Measurements from ENCODE around the gene TTC24.
"Not testable (repeated sequence)": the region's sequence is repeated elsewhere in the genome, so short reads cannot be mapped to it uniquely, and the experiment has no call there.

The TTC24 gene

DNA sequence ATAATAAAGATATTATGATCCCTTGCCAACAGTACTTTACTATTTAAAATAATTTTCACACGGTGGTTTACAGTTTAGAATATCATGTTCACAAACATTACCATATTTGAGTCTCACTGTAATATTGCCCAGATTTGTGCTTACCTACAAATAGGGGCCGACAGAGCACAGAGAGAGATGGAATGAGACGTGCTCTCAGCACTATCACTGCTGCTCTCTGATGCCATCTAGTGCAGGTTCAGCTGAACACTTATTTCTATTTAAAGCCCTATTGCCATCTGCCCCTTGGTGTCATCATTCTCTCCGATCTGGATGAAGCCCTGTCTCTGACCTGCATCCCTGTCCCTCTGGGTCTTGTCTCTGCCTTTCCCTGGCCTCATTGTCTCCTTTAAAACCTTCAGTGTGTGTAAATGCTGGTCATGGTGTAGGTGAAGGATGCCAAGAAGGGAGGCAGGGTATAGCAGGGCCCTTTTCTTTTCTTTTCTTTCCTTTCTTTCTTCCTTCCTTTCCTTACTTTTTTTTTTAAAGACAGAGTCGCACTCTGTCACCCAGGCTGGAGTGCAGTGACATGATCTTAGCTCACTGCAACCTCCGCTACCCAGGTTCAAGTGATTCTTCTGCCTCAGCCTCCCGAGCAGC, 28.6 kb downstream of the TTC24 start:
- H3K4me3 ChIP-seq (ENCODE audit: low read depth, low read length): no peak overlapping the region
- TF ChIP-seq MYC (IDR thresholded peaks at IDR 0.05; ENCODE audit: low read depth, low read length): no peak
- TF ChIP-seq, protein P1, sequence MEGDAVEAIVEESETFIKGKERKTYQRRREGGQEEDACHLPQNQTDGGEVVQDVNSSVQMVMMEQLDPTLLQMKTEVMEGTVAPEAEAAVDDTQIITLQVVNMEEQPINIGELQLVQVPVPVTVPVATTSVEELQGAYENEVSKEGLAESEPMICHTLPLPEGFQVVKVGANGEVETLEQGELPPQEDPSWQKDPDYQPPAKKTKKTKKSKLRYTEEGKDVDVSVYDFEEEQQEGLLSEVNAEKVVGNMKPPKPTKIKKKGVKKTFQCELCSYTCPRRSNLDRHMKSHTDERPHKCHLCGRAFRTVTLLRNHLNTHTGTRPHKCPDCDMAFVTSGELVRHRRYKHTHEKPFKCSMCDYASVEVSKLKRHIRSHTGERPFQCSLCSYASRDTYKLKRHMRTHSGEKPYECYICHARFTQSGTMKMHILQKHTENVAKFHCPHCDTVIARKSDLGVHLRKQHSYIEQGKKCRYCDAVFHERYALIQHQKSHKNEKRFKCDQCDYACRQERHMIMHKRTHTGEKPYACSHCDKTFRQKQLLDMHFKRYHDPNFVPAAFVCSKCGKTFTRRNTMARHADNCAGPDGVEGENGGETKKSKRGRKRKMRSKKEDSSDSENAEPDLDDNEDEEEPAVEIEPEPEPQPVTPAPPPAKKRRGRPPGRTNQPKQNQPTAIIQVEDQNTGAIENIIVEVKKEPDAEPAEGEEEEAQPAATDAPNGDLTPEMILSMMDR (IDR thresholded peaks at IDR 0.05; ENCODE audit: low read depth, low read length): peak; percentile 76
- peak; percentile 82 for DNase-seq (ENCODE audit: low read depth)

DNA sequence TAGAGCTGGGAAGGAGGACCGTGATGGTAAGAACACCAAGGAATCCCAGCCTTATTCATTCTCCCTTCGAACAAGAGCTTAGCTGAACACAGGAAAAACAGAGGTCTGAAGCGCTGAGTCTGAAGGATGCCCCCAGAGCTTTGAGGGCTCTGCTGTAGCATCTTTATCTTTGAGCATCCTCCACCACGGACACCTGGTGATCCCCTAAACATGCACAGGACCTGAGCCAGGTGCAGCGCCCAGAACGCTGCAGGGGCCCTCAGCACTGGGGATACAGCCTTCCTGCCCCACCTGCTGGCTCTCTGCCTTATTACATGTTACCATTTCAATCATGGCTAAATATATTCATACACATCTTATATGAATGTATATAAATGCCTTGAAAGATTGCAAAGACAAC, 29.5 kb downstream of the TTC24 start:
- TF ChIP-seq, protein P2, sequence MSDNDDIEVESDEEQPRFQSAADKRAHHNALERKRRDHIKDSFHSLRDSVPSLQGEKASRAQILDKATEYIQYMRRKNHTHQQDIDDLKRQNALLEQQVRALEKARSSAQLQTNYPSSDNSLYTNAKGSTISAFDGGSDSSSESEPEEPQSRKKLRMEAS (IDR thresholded peaks at IDR 0.05; ENCODE audit: low read depth, low read length): 0 out of 2 replicates have a peak, but pooled peaks have one; percentile 14
- TF ChIP-seq POLR2A (IDR thresholded peaks at IDR 0.05; ENCODE audit: extremely low read depth, insufficient read length) (no peak), MYC (IDR thresholded peaks at IDR 0.05; ENCODE audit: low read depth, low read length) (no peak)
- TF ChIP-seq, protein P1 (IDR thresholded peaks at IDR 0.05; ENCODE audit: low read depth, low read length): peak; percentile 65
- DNase-seq (ENCODE audit: low read depth): peak; percentile 48
- H3K4me3 ChIP-seq (ENCODE audit: low read depth, low read length): no peak overlapping the region

DNA sequence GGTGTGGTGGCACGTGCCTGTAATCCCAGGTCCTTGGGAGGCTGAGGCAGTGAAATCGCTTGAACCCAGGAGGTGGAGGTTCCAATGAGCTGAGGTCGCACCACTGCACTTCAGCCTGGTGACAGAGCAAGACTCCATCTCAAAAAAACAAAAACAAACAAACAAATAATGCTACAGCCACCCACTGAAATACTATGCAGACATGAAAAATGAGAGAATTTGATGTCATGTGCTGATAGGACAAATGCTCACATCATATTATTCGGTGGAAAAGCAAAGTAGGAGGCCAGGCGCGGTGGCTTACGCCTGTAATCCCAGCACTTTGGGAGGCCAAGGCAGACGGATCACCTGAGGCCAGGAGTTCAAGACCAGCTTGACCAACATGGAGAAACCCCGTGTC, 30.5 kb downstream of the TTC24 start:
- DNase-seq (ENCODE audit: low read depth); H3K4me3 ChIP-seq (ENCODE audit: low read depth, low read length): not testable (repeated sequence)

DNA sequence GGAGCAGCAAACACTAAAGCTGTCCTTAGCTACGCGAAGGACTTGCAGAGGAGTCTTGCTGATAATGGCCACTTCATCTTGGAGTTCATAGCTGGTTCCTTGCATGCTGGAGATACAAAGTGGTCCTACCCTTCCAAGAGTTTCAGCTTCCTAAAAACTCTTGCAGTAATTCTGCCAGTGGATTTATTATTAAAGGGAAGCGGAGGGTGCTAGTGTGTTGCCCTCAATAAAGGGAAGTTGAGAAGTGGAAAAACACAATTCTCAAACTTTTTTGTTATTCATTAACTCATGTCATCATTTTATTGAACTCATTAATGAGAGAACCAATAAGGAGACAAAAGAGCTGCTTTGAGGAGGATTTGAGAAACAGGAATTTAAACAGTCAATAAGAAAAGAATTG, 33.1 kb downstream of the TTC24 start:
- TF ChIP-seq, protein P2 (IDR thresholded peaks at IDR 0.05; ENCODE audit: low read depth, low read length): no peak
- TF ChIP-seq MYC (IDR thresholded peaks at IDR 0.05; ENCODE audit: low read depth, low read length) (no peak), POLR2A (IDR thresholded peaks at IDR 0.05; ENCODE audit: extremely low read depth, insufficient read length) (no peak)
- TF ChIP-seq, protein P1 (IDR thresholded peaks at IDR 0.05; ENCODE audit: low read depth, low read length): no peak
- no peak for DNase-seq (ENCODE audit: low read depth)
- no peak overlapping the region for H3K4me3 ChIP-seq (ENCODE audit: low read depth, low read length)

DNA sequence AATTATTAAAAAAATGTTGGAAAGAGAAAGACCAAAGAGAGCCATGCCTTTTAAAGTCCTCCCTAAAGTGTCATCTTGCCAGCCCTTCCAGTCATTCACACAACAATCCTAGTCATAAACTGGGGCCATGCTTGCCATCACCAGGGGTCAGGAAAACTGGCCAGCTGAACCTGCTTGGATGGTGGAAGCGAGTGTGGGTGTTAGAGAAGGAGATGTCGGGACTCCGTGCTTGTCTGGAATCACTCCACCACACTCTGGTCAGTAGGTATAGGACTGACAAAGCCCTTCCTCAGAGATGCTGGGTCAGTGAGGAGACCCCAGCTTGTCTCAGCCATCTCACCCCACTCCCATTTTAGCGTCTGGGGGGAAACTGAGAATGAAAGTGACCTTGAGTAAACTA, 36.4 kb downstream of the TTC24 start:
- TF ChIP-seq POLR2A (IDR thresholded peaks at IDR 0.05; ENCODE audit: extremely low read depth, insufficient read length) (no peak), MYC (IDR thresholded peaks at IDR 0.05; ENCODE audit: low read depth, low read length) (no peak)
- TF ChIP-seq, protein P2 (IDR thresholded peaks at IDR 0.05; ENCODE audit: low read depth, low read length): no peak
- TF ChIP-seq, protein P1 (IDR thresholded peaks at IDR 0.05; ENCODE audit: low read depth, low read length): no peak
- no peak for DNase-seq (ENCODE audit: low read depth)
- no peak overlapping the region for H3K4me3 ChIP-seq (ENCODE audit: low read depth, low read length)

DNA sequence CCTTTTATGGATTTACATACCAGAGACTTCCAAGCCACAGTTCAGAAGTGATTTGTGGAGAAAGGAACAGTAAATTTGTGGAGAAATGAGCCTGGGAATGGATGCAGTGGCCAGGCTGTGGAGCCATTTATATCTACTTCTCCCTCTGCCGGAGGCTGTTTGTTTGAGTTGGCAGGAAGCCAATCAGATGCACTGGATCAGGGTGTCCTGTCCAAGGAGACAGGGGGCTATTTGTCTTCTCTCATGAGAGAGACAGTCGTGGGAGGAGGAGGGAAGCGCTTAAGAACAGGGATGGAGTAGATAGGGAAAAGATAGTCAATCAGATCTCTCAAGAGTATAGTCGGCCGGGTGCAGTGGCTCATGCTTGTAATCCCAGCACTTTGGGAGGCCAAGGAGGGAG, 36.9 kb downstream of the TTC24 start:
- no peak for DNase-seq (ENCODE audit: low read depth)
- no peak overlapping the region for H3K4me3 ChIP-seq (ENCODE audit: low read depth, low read length)
- TF ChIP-seq POLR2A (IDR thresholded peaks at IDR 0.05; ENCODE audit: extremely low read depth, insufficient read length) (no peak), MYC (IDR thresholded peaks at IDR 0.05; ENCODE audit: low read depth, low read length) (no peak)
- TF ChIP-seq, protein P1 (IDR thresholded peaks at IDR 0.05; ENCODE audit: low read depth, low read length): no peak
- TF ChIP-seq, protein P2 (IDR thresholded peaks at IDR 0.05; ENCODE audit: low read depth, low read length): no peak

Data from NB4 (cell line).